Endothelial cell (in vitro differentiated cells): ENCODE data around the gene EDIL3. TPM values are rescaled to one million over a fixed set of nuclear protein-coding genes. Genes with fewer than 3 reads are reported as not detected.

Source experiments
- DNase-seq: peaks from one replicate; pipeline ENCODE4 v3.0.0; 2021; ENCODE audit warnings: low spot score
- H3K27ac Mint-ChIP-seq: one replicate; pipeline ENCODE4 v1.8.0; 2021; ENCODE audit warnings: mixed read lengths, inconsistent platforms; ENCODE audit not compliant: unreplicated experiment
- H3K27me3 Mint-ChIP-seq: one replicate; pipeline ENCODE4 v1.8.0; 2021; ENCODE audit warnings: mild to moderate bottlenecking, moderate library complexity, mixed read lengths, inconsistent platforms; ENCODE audit not compliant: unreplicated experiment
- H3K36me3 Mint-ChIP-seq: one replicate; pipeline ENCODE4 v1.8.0; 2021; ENCODE audit warnings: mild to moderate bottlenecking, low read depth, mixed read lengths, inconsistent platforms; ENCODE audit not compliant: unreplicated experiment
- H3K4me1 Mint-ChIP-seq: one replicate; pipeline ENCODE4 v1.8.0; 2021; ENCODE audit warnings: mild to moderate bottlenecking, mixed read lengths, inconsistent platforms; ENCODE audit not compliant: unreplicated experiment
- H3K4me3 Mint-ChIP-seq: one replicate; pipeline ENCODE4 v1.8.0; 2021; ENCODE audit warnings: mild to moderate bottlenecking, mixed read lengths, inconsistent platforms; ENCODE audit not compliant: unreplicated experiment
- H3K9me3 Mint-ChIP-seq: one replicate; pipeline ENCODE4 v1.8.0; 2021; ENCODE audit warnings: mixed read lengths, inconsistent platforms; ENCODE audit not compliant: unreplicated experiment
- total RNA-seq: library from RNA; stranded (reverse); fragmentation: NEBNext Ultra II Directional; extraction: Animal tissue kit (Norgen Biotek cat#: 25700); gene quantifications from one replicate; pipeline ENCODE4 v1.2.1, GENCODE V29; 2021; ENCODE audit not compliant: unreplicated experiment
- TF ChIP-seq, protein P1 (sequence below): fragments of 200-600 bp; sonication (generic); IDR thresholded peaks from one replicate; pipeline ENCODE4 v1.5.0; 2021; ENCODE audit warnings: antibody characterized with exemption; ENCODE audit not compliant: unreplicated experiment

The EDIL3 gene
- total RNA-seq, 1 donor from 2014 or later = 74.6 TPM

DNA sequence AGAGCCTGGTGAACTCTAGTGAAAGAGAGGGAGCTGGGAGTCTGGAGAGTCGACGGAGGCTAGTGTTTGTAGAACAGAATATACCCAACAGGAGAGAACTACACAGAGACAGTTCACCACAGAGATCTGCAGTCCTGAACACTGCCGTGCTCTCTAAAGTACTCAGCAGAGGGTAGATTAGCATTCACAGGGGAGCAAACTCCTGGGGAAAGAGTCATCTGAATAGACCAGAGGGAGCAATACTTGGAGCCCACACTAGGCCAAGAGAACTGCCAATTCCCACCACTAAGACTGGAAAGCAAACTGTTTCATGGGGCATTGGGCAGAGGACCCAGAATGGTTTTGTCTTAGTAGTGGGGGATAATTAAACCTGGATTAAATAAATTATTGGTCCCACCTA, 235.6 kb downstream of the EDIL3 start:
- Mint-ChIP-seq H3K27me3 (peaks cover 3% of the 10 kb centered on the region), H3K4me3 (no peak overlapping the region), H3K4me1 (peaks cover 3% of the 10 kb centered on the region), H3K9me3 (no peaks in the 10 kb centered on the region), H3K27ac (no peak overlapping the region), H3K36me3 (no peaks in the 10 kb centered on the region)
- no peak for DNase-seq
- TF ChIP-seq, protein P1, sequence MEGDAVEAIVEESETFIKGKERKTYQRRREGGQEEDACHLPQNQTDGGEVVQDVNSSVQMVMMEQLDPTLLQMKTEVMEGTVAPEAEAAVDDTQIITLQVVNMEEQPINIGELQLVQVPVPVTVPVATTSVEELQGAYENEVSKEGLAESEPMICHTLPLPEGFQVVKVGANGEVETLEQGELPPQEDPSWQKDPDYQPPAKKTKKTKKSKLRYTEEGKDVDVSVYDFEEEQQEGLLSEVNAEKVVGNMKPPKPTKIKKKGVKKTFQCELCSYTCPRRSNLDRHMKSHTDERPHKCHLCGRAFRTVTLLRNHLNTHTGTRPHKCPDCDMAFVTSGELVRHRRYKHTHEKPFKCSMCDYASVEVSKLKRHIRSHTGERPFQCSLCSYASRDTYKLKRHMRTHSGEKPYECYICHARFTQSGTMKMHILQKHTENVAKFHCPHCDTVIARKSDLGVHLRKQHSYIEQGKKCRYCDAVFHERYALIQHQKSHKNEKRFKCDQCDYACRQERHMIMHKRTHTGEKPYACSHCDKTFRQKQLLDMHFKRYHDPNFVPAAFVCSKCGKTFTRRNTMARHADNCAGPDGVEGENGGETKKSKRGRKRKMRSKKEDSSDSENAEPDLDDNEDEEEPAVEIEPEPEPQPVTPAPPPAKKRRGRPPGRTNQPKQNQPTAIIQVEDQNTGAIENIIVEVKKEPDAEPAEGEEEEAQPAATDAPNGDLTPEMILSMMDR = no peak

DNA sequence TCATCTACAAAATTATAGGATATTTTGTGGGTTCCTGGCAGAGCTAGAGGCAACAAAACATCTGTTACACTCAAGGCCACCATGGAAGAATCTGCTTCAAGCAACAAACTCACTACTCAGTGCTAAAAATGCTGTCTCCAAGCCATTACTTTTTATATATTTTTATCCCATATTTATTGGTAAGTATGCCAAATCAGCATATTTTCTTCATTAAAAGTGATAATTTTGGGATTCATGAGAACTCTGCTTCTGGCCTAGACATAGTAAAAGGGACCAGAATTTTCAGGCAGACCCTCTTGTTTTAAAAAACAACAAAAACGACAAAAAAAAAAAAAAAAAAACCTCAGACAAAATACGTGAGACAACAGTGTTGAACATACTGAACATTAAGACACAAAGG, 236.0 kb downstream of the EDIL3 start:
- Mint-ChIP-seq H3K9me3 (no peaks in the 10 kb centered on the region), H3K36me3 (no peaks in the 10 kb centered on the region), H3K4me1 (peaks cover 3% of the 10 kb centered on the region), H3K27me3 (peaks cover 3% of the 10 kb centered on the region), H3K4me3 (no peak overlapping the region), H3K27ac (no peak overlapping the region)
- TF ChIP-seq, protein P1 = no peak
- DNase-seq = no peak

DNA sequence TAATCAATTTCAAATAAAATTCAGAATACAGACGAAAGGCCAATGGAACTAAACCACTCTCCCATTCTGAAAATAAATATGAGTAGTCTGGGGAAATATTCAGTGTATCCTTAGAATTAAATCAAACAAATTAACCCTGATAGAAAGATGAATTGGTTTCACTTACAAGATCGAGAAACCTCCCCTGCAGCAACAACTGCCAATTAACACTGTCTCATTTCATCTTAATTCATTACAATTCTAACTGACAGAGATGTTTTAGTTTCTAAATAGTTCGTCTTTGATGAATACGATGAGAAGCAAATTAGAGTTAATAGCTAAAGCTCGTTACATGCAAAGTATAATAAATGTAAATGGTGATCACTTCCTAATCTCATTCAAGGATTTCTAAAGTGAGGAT, 247.1 kb downstream of the EDIL3 start:
- DNase-seq = no peak
- Mint-ChIP-seq H3K4me1 (no peaks in the 10 kb centered on the region), H3K9me3 (no peaks in the 10 kb centered on the region), H3K4me3 (no peak overlapping the region), H3K27ac (no peak overlapping the region), H3K27me3 (peaks cover 1% of the 10 kb centered on the region), H3K36me3 (no peaks in the 10 kb centered on the region)
- TF ChIP-seq, protein P1 = no peak

DNA sequence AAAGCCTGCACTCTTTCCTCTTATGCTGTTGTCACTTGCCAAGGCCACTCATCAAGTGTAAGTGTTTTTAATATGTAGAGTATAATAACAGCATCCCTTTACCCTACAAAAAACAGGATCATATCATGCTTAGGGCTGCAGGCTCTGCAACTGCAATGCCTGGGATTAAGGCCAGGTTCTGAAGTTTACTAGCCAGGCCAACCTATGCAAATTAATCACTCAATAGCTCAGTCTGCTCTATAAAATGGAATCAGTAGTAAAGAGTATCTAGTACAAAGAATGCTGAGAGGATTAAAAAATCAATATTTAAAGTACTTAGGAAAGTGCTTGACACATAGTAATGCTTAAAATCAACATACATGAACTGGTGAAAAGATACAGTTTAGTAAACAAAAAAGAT, 253.3 kb downstream of the EDIL3 start:
- H3K4me1 Mint-ChIP-seq = no peaks in the 10 kb centered on the region
- TF ChIP-seq, protein P1 = no peak
- H3K9me3 Mint-ChIP-seq = no peaks in the 10 kb centered on the region
- DNase-seq = no peak
- no peaks in the 10 kb centered on the region for H3K36me3 Mint-ChIP-seq
- H3K4me3 Mint-ChIP-seq = no peak overlapping the region
- H3K27ac Mint-ChIP-seq = no peak overlapping the region
- peaks cover 1% of the 10 kb centered on the region for H3K27me3 Mint-ChIP-seq

DNA sequence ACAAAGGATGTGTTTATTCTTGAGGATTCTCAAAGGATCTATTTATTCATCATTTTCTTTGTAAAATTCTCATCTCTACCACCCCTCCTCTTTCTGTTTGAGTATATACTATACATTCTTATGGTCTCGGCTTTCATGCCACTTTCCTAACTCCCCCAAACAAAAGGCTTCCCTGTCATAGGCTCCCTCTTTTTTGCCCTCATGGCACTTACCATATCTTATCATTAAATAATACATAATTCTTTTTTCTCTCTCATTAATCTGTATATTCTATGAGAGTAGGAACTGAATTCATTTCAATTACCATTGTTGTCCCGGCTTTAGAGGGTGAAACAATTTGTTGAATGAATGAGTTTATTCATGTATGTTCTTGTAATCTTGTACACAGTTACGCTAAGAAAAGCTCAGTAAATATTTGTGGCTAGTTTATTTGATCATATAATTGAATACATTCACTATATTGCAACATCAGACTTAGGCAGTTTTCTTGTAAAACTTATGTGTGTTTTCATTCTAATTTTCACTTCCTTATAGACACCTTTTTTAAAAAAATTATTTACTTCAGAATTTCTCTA, 254.6 kb downstream of the EDIL3 start:
- no peak for DNase-seq
- Mint-ChIP-seq H3K4me1 (no peaks in the 10 kb centered on the region), H3K4me3 (no peak overlapping the region), H3K9me3 (no peaks in the 10 kb centered on the region), H3K27me3 (no peaks in the 10 kb centered on the region), H3K36me3 (no peaks in the 10 kb centered on the region), H3K27ac (no peak overlapping the region)
- TF ChIP-seq, protein P1 = no peak
